HepG2 (cell line): Measurements from ENCODE around the gene RFFL.

Experiments used
- JUND ChIP-seq: sonication (generic); formaldehyde crosslinking; IDR thresholded peaks from 2 replicates; pipeline ENCODE4 v1.8.0; 2022; ENCODE audit warnings: mild to moderate bottlenecking, missing genetic modification reagents
- NFATC3 ChIP-seq: sonication (generic); formaldehyde crosslinking; IDR thresholded peaks from 2 replicates; pipeline ENCODE4 v1.5.1; 2020; ENCODE audit warnings: mild to moderate bottlenecking, missing genetic modification reagents
- ZBTB3 ChIP-seq: sonication (generic); formaldehyde crosslinking; IDR thresholded peaks from 2 replicates; pipeline ENCODE4 v1.4.0; 2020; ENCODE audit warnings: low read depth, mild to moderate bottlenecking, moderate library complexity, missing genetic modification reagents, borderline replicate concordance
- ZNF224 ChIP-seq: sonication (generic); formaldehyde crosslinking; IDR thresholded peaks from 2 replicates; pipeline ENCODE4 v1.5.0; 2020; ENCODE audit warnings: mild to moderate bottlenecking, missing genetic modification reagents
- ZNF232 ChIP-seq: sonication (generic); formaldehyde crosslinking; IDR thresholded peaks from 2 replicates; pipeline ENCODE4 v1.4.0; 2020; ENCODE audit warnings: missing genetic modification reagents, borderline replicate concordance
- ZNF251 ChIP-seq: sonication (generic); formaldehyde crosslinking; IDR thresholded peaks from 2 replicates; pipeline ENCODE4 v1.9.0; 2021; ENCODE audit warnings: mild to moderate bottlenecking, missing genetic modification reagents
- ZNF343 ChIP-seq: sonication (generic); formaldehyde crosslinking; IDR thresholded peaks from 2 replicates; pipeline ENCODE4 v1.4.0; 2020; ENCODE audit warnings: mild to moderate bottlenecking, missing genetic modification reagents
- ZNF773 ChIP-seq: sonication (generic); formaldehyde crosslinking; IDR thresholded peaks from 2 replicates; pipeline ENCODE4 v1.4.0; 2020; ENCODE audit warnings: missing genetic modification reagents, borderline replicate concordance
- ZSCAN21 ChIP-seq: sonication (generic); formaldehyde crosslinking; IDR thresholded peaks from 2 replicates; pipeline ENCODE4 v1.8.0; 2022; ENCODE audit warnings: mild to moderate bottlenecking, missing genetic modification reagents, moderate library complexity, borderline replicate concordance
- TF ChIP-seq, protein P1 (sequence below), 2 experiments: sonication (generic) in 1 of 2; formaldehyde crosslinking in 1 of 2; IDR thresholded peaks; 2 replicates each; pipeline versions ENCODE4 v1.5.1 to v1.6.1; 2011 to 2020; ENCODE audit warnings: borderline replicate concordance in 1 of 2, low read depth in 1 of 2, low read length in 1 of 2, mild to moderate bottlenecking in 1 of 2, missing genetic modification reagents in 1 of 2, moderate library complexity in 1 of 2
- TF ChIP-seq, protein P2 (sequence below): sonication (generic); formaldehyde crosslinking; IDR thresholded peaks from 2 replicates; pipeline ENCODE4 v1.4.0; 2020; ENCODE audit warnings: missing genetic modification reagents

DNA sequence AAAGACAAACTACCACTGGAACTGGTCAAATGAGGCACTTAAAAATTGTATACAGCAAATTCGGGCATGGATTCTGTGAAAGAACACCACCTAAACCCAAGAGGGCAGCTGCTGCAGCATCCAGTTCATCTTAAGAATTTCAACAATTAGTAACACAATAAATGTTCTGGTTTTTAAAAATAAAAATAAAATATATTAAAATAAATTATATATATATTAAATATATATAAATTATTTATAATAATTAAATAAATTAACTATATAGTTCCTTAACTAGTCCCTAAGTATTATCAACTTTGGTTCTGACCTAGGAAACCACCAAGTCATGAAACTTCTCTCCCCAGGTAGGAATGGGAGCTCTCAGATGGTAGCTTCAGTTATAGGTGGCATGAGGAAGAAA is 13.4 kb upstream of the RFFL start:
- no peak for TF ChIP-seq ZBTB3 (CRISPR knock-in tag)
- no peak for TF ChIP-seq ZSCAN21
- TF ChIP-seq, protein P1, sequence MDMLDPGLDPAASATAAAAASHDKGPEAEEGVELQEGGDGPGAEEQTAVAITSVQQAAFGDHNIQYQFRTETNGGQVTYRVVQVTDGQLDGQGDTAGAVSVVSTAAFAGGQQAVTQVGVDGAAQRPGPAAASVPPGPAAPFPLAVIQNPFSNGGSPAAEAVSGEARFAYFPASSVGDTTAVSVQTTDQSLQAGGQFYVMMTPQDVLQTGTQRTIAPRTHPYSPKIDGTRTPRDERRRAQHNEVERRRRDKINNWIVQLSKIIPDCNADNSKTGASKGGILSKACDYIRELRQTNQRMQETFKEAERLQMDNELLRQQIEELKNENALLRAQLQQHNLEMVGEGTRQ (IDR thresholded peaks at IDR 0.05; ENCODE audit: low read depth, low read length): no peak
- TF ChIP-seq, protein P1 (CRISPR knock-in tag; IDR thresholded peaks at IDR 0.05; ENCODE audit: borderline replicate concordance): no peak
- TF ChIP-seq ZNF773 (CRISPR knock-in tag): no peak
- no peak for TF ChIP-seq ZNF224
- TF ChIP-seq ZNF343: no peak
- TF ChIP-seq ZNF232: no peak
- no peak for TF ChIP-seq JUND (CRISPR knock-in tag)
- no peak for TF ChIP-seq NFATC3 (CRISPR knock-in tag)
- TF ChIP-seq, protein P2, sequence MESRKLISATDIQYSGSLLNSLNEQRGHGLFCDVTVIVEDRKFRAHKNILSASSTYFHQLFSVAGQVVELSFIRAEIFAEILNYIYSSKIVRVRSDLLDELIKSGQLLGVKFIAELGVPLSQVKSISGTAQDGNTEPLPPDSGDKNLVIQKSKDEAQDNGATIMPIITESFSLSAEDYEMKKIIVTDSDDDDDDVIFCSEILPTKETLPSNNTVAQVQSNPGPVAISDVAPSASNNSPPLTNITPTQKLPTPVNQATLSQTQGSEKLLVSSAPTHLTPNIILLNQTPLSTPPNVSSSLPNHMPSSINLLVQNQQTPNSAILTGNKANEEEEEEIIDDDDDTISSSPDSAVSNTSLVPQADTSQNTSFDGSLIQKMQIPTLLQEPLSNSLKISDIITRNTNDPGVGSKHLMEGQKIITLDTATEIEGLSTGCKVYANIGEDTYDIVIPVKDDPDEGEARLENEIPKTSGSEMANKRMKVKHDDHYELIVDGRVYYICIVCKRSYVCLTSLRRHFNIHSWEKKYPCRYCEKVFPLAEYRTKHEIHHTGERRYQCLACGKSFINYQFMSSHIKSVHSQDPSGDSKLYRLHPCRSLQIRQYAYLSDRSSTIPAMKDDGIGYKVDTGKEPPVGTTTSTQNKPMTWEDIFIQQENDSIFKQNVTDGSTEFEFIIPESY (CRISPR knock-in tag): no peak
- TF ChIP-seq ZNF251 (CRISPR knock-in tag): no peak
